Inflammatory macrophage treated with lipopolysaccharide for 1 hour (primary cell): ENCODE results near the gene FAM9C.

Source experiments
- DNase-seq, 2 donors: peaks; one replicate each; pipeline ENCODE4 v3.0.0-alpha.2; 2020 to 2022

The FAM9C gene

DNA sequence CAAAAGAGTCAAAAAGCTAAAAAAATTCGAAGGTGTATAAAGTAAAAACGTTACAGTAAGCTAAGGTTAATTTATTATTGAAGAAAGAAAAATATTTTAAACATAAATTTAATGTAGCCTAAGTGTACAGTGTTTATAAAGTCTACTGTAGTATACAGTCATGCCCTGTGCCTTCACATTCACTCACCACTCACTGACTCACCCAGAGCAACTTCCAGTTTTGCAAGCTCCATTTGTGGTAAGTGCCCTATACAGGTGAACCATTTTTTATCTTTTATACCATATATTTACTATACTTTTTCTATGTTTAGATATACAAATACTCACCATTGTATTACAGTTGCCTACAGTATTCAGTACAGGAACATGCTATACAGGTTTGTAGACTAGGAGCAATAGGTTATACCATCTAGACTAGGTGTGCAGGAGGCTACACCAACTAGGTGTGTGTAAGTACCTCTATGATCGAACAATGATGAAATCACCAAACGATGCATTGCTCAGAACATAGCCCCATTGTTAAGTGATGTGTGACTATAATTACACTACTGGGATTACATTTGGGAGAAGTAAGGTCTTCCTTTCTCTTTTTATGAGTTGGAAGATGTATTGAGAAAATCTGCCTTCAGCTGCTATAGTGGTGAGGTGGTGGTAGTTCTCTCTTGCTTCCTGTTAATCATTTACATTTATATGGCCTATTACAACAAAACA is 42.3 kb downstream of the FAM9C start:
- DNase-seq = peak in 1 of 2 donors; percentile 43

GRCh38 chrX:13001097-13001496 is 43.3 kb downstream of the FAM9C start:
- DNase-seq = no peak

DNA sequence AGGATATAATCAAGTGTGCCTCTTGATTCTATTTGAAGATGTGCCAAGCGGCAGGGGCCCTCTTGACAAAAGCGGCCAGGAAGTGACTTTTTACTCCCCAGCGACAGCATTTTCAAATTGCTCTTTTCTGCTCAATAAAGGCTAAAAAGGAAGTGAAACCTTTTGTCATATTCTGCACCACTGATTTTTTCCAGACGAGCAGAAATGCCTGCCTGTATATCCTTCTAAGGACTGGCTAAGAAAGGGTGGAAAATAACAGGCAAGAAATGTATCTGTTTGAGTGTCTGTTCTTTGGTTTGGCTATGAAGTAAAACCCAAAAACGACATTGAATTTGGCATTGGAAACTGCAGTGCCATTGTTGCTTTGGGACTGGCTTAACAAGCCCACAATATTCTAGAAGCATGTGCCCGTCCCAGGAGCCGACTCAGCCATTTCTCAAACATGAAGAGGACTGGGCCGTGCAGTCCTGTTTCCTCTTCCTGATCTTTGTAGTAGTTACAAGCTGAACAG is 44.1 kb downstream of the FAM9C start:
- peak in 1 of 2 donors; percentile 57 for DNase-seq

DNA sequence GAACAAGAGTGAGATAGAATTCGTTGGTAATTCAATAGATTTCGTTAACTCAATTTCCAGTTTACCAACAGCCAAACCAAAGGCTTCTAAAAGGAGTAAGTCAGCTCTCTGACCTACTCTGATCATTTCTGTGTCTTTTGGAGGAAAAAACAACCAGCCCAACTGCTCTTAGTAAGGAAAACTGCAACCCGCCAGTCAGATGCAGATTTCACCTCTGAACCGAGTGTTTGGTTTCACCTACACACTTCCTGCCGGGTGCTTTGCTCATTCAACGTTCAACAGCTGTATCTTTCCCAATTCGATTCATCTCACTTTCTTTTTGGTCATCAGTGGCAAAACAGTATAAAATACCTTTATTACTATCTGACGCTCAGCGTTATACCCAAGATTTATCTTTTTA is 45.0 kb downstream of the FAM9C start:
- peak in 1 of 2 donors; percentile 42 for DNase-seq

GRCh38 chrX:12997906-12998687 is 46.3 kb downstream of the FAM9C start:
- DNase-seq = no peak

DNA sequence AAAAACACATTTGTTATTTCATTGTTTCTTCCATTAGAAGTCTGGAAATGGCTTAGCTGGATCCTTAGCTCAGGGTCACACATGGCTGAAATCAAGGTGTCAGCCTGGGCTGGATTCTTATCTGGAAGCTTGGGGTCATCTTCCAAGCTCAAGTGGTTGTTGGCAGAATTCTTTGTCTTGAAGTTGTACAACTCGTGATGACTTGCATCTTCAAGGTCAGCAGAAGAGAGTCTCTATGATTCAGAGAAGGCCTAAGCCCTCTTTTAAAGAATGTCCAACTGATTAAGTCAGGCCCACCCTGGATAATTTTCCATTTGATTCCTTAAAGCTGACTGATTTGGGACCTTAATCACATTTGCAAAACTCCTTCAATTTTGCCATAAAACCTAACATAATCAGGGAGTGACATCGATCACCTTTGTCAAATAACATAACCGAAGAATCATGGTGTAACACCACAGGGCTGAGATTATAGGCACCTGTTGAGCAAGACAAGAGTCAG is 47.4 kb downstream of the FAM9C start:
- no peak for DNase-seq

DNA sequence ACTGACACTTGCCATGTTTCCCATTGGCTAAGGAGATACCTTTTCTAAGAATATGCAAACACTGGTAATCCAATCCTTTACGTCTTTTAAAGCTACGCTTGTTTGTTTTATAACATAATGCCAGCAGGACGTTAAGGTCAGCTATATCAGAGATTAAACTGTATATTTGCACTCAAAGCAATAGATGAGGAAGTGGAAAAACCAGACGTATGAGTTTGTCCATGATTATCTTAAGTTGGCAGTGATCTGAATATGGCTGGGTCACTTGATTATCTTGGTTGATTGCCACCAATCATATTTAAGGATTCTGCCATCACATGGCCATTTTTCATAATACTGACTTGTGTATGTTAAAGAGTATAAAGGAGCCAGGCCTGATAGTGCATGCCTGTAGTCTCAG is 50.1 kb downstream of the FAM9C start:
- no peak for DNase-seq

GRCh38 chrX:12993826-12994225 is 50.6 kb downstream of the FAM9C start:
- no peak for DNase-seq

DNA sequence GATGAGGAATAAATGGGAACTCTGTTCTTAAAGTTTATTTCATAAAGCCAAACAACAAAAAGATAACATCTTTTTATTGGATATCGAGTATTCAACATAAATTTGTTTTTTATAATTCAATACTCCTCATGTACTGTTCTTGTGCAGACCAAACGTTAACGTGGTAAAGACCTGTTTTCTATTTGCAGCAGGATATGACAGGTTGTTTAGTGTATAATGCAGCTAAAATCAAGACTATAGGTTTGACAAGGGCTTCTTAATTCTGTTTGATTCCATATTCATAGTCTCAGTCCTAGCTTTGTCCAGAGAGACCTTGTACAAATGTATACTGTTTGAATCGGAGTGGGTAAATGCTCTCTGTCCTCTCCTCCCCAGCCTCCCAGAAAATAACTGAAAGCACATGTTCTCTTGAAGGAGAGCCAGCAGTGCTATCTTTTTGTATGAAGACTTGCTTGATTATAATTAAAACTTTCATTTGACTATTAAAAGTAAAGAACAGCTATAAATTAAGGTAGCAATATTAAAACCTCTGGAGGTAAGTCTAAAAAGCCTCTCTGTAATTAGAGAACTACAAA is 51.8 kb downstream of the FAM9C start:
- DNase-seq = no peak

DNA sequence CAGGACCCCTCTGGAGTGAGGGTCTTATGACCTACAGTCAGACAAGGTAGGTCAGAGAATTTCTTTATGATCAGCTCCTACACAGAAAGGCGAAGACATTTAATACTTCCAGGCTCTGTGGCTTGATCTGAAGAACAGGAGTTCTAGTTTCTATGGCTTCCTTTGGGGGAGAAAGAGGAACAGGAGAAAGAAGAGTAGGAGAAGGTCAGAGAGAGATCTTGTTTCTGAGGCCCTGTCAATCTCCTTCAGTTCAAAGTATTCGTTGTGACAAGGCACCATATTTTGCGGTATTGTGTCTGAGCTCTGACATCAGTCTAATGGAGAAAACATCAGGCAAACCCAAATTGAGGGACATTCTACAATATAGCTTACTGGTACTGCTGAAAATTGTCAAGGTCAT is 52.8 kb downstream of the FAM9C start:
- no peak for DNase-seq

GRCh38 chrX:12989461-12989860 is 55.0 kb downstream of the FAM9C start:
- no peak for DNase-seq

DNA sequence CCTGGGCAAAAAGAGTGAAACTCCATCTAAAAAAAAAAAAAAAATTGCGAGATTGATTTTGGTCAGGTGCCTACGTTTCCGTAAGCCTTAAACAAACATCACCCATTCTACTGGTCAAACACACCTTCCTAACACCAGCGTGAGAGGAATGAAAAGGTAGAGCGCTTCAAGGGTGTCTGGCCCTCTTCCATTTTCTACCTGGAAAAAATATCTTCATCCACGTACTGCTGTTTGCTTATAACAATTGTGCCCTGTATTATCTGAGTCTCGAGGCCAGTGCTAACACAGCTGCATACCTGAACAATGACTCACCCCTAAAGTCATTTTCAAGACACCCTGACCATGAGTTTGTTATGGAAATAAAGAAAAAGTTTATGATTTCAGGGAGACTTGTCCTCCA is 55.6 kb downstream of the FAM9C start:
- no peak for DNase-seq

DNA sequence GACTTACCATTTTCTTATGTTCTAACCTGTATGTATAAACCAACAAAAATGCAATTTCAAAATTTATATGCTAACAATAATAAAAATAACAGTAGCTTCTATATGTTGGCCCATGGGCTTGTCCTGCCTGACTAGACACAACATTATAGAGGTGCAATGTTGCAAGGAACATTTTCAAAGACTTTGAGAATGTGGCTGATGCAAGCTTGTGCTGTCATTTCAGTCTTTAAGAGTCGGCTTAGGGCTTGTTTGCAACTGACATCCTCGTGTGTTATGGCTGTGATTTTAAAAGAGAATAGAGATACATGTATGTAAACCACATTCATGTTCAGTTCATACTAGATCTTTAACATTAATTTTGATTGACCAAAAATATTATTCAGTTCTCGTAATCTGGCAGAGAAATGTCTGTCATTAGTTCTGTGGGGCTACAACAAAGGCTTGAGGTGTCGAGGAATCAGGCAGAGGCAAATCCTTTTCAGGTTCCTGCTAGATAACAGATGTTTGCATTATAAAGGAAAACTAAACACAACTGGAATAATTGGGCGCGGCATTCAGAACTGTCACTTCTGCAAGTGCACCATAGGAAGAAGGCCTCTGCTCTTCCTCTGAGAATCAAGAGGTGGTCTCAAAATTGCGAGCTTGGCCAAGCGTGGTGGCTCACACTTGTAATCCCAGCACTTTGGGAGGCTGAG is 56.4 kb downstream of the FAM9C start:
- DNase-seq = no peak

DNA sequence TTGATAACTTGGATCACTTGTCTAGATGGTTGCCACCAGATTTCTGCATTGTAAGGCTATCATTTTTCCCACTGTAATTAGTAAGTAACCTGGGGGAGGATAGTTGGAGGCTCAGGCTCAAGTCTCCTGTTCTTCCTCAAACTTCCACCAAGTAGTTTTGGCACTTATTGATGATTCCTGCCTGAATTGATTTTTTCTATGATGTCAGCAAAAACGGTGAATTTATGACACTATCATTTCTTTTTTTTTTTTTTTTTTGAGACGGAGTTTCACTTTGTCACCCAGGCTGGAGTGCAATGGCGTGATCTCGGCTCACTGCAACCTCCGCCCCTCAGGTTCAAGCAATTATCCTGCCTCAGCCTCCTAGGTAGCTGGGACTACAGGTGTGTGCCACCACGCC is 57.1 kb downstream of the FAM9C start:
- no peak for DNase-seq

DNA sequence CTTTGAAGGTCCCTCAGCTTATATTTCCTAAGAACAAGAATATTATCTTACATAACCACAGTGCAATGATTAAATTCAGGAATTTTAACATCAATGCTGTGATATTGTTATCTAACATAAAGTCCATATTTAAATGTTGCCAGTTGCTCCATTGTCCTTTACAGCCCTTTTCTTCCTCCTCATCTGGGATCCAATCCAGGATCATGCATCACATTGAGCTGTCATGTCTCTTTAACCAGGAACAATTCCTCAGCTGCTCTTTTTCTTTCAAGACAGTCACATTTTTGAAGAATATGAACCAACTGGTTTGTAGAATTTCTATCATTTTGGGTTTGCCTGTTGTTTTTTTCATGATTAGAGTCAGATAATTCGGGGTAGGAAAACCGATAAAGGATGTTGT is 57.5 kb downstream of the FAM9C start:
- DNase-seq = no peak

GRCh38 chrX:12986164-12986779 is 58.1 kb downstream of the FAM9C start:
- DNase-seq = no peak
